Adipocyte (in vitro differentiated cells): Measurements from ENCODE around the gene CLEC16A.
A peak's percentile ranks its signal among the peaks of the same experiment; 100 is the strongest.
"Not testable (repeated sequence)": the region's sequence is repeated elsewhere in the genome, so short reads cannot be mapped to it uniquely, and the experiment has no call there.

Experiments used
- DNase-seq: peaks from one replicate; pipeline ENCODE4 v3.0.0-alpha.2; 2015; ENCODE audit warnings: low read depth
- H3K27me3 ChIP-seq: replicated peaks from 2 replicates; pipeline ENCODE4 v1.7.0; 2013; ENCODE audit warnings: mild to moderate bottlenecking, low read length, moderate library complexity; ENCODE audit not compliant: control insufficient read depth, insufficient read depth
- H3K36me3 ChIP-seq: 2 replicates; pipeline ENCODE4 v1.7.0; 2013; ENCODE audit warnings: low read length, mild to moderate bottlenecking, moderate library complexity; ENCODE audit not compliant: control insufficient read depth, insufficient read depth, severe bottlenecking
- H3K4me1 ChIP-seq: 2 replicates; pipeline ENCODE4 v1.7.0; 2013; ENCODE audit warnings: mild to moderate bottlenecking, low read length, moderate library complexity; ENCODE audit not compliant: control insufficient read depth, insufficient read depth
- H3K4me3 ChIP-seq: 2 replicates; pipeline ENCODE4 v1.7.0; 2013; ENCODE audit warnings: mild to moderate bottlenecking, low read length, moderate library complexity
- H3K9ac ChIP-seq: 2 replicates; pipeline ENCODE4 v1.7.0; 2013; ENCODE audit warnings: mild to moderate bottlenecking, low read length, moderate library complexity
- H3K9me3 ChIP-seq: 2 replicates; pipeline ENCODE4 v1.7.0; 2013; ENCODE audit warnings: mild to moderate bottlenecking, low read length, moderate library complexity; ENCODE audit not compliant: control insufficient read depth

CLEC16A gene

DNA sequence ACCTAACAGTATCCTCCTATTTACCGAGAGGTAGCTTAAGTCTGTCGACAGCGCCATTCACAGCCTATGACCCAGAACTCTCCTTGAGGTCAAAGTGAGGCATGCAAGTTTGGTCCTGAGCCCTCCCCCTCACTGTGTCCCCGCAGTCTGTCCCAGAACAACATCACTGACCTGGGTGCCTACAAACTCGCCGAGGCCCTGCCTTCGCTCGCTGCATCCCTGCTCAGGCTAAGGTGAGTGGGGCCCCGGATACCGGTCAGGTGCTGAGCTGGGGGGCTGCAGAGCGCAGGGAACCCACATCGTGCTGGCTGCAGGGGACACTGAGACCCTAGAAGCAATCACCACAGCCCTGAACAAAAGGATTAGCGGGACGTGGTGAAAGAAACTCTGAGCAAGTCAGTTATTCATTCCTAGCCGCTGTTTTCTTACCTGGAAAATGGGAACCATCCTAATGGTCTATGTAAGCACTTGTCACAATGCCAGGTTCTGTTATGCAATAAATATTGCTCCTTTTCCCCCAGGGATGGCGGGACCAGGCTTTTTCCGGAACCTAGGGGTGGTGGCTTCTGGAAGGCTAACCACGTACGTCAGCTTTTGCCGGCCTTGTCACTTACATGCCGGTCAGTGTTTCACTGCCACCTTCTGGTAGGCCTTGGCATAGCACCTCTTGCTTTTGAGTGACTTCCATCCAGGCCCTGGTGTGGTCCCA is 25.9 kb upstream of the CLEC16A start:
- H3K4me3 ChIP-seq = no peak overlapping the region
- H3K27me3 ChIP-seq = no peaks in the 10 kb centered on the region
- peak; percentile 97 for DNase-seq
- H3K4me1 ChIP-seq = peaks cover 20% of the 10 kb centered on the region
- H3K9me3 ChIP-seq = no peaks in the 10 kb centered on the region
- no peaks in the 10 kb centered on the region for H3K36me3 ChIP-seq
- no peak overlapping the region for H3K9ac ChIP-seq

DNA sequence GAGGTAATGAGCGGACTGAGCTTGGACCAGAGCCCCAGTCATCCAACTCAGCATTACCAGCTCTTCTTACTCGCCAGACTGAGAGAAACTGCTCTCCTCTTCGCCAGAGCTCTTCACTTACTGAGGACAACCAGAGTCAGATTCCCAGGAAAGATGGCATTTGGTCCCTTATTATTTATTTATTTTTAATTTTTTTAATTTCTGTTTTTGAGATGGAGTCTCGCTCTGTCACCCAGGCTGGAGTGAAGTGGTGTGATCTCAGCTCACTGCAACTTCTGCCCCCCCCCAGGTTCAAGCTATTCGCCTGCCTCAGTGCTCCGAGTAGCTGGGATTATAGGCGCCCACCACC is 25.4 kb upstream of the CLEC16A start:
- Histone ChIP-seq H3K4me1 (peaks cover 20% of the 10 kb centered on the region), H3K9me3 (no peaks in the 10 kb centered on the region), H3K9ac (no peak overlapping the region), H3K27me3 (no peaks in the 10 kb centered on the region), H3K36me3 (no peaks in the 10 kb centered on the region), H3K4me3 (no peak overlapping the region)
- no peak for DNase-seq

DNA sequence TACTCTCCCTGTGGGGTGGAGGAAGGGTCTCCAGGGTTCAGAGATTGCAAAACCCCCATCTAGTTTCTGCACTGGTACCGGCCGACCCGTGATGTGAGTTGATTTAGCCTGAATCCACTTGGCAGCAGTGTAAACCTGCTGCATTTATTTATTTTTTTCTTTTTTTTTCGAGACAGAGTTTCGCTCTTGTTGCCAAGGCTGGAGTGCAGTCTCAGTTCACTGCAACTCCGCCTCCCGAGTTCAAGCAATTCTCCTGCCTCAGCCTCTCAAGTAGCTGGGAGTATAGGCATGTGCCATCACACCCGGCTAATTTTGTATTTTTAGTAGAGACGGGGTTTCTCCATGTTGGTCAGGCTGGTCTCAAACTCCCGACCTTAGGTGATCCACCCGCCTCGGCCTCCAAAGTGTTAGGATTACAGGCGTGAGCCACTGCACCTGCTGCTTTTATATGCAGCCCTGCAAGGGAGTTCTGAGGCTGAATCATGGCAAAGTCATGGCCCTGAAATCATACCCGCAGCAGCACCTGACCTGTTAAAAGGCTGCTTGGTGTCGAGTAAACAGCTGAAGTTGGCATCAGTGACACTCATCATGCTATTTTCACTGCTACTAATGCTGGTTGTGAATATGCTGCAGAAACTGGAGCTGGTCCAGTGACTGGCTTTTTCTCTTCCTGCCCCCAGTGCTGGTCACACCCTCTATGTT is 23.5 kb upstream of the CLEC16A start:
- Histone ChIP-seq H3K9ac (no peak overlapping the region), H3K27me3 (no peaks in the 10 kb centered on the region), H3K4me3 (no peak overlapping the region), H3K9me3 (no peaks in the 10 kb centered on the region), H3K36me3 (peaks cover 12% of the 10 kb centered on the region), H3K4me1 (peaks cover 20% of the 10 kb centered on the region)
- DNase-seq = no peak

DNA sequence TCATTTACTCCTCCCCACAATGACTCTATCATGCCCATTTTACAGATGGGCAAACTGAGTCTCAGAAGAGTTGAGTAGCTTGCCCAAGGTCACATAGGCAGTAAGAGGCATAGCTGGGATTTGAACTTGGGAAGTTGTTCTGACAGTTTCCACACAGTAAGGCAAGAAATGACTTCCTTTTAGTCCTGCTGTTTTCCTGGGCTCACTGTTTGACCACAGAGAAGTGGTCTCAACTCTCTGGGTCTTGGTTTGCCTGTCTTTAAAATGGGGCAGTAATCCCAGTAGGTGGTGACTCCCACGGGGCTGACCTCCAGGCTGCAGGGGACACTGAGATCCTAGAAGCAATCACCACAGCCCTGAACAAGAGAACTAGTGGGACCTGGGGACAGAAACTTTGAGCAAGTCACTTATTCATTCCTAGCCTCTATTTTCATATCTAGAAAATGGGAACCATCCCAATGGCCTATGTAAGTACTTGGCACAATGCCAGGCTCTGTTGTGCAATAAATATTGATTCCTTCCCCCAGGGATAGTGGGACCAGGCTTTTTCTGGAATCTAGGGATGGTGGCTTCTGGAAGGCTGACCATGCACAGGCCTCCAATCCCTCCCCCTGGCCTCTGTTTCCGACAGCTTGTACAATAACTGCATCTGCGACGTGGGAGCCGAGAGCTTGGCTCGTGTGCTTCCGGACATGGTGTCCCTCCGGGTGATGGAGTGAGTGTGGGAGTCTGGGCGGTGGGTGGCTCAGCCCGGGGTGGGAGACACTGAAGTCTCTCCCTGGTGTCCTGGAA is 22.6 kb upstream of the CLEC16A start:
- Histone ChIP-seq H3K9ac (no peak overlapping the region), H3K4me3 (no peak overlapping the region), H3K36me3 (peaks cover 18% of the 10 kb centered on the region), H3K9me3 (no peaks in the 10 kb centered on the region), H3K27me3 (no peaks in the 10 kb centered on the region), H3K4me1 (peaks cover 20% of the 10 kb centered on the region)
- no peak for DNase-seq

DNA sequence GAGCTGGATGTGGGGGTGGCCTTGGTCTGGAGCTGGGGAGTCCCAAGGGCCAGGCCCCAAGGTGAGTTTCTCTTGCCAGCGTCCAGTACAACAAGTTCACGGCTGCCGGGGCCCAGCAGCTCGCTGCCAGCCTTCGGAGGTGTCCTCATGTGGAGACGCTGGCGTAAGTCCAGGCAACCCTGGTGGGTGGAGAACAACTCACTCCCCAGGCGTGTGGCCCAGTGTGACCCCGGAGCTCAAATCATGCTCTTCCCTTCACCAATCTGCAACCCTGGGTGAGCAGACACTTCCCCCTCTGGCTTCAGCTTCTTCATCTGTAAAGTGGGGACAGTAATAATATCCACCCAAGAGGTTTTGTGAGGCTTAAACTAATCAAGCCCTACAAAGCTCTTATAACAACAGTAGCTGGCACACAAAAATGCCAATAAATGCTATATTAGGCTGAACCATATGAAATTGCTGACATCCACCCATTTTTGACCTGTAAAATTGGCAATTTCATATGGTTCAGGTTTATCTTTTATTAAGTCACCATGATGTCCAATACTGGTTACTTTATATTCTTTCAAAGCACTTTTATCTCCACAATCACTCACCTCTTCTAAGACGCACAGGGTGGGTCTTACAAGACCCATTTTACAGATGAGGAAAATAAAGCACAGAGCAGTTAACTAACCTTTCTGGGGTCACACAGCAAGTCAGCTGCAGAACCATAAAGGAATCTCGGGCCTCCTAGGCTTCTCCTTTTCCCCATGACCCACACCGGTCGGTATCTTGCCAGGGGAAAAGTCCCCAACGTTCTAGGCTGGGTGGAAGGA is 21.8 kb upstream of the CLEC16A start:
- Histone ChIP-seq H3K4me1 (peaks cover 20% of the 10 kb centered on the region), H3K27me3 (no peaks in the 10 kb centered on the region), H3K36me3 (peaks cover 26% of the 10 kb centered on the region), H3K4me3 (no peak overlapping the region), H3K9me3 (no peaks in the 10 kb centered on the region), H3K9ac (no peak overlapping the region)
- no peak for DNase-seq

DNA sequence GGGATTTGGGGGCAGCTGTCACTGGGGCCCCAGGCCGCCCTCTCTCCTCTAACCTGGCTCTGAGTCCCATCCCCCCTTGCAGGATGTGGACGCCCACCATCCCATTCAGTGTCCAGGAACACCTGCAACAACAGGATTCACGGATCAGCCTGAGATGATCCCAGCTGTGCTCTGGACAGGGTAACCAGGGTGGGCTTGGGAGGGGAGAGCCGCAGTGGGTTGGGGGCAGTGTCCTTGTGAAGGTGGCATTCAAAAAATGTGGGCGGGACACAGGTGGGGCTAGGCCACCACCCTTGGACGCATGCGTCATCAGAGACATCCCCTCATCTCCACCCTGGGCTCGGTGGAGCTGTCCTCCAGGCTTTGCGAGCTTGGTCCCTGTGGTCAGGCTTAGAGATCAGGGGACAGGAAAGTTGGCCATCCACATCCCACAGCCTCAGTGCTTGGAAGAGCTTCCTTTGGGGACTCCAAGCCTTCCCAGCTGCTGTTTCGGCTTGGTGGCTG is 21.2 kb upstream of the CLEC16A start:
- H3K4me1 ChIP-seq = peaks cover 19% of the 10 kb centered on the region
- no peak overlapping the region for H3K9ac ChIP-seq
- H3K36me3 ChIP-seq = peaks cover 32% of the 10 kb centered on the region
- H3K4me3 ChIP-seq = no peak overlapping the region
- no peak for DNase-seq
- no peaks in the 10 kb centered on the region for H3K9me3 ChIP-seq
- no peaks in the 10 kb centered on the region for H3K27me3 ChIP-seq

DNA sequence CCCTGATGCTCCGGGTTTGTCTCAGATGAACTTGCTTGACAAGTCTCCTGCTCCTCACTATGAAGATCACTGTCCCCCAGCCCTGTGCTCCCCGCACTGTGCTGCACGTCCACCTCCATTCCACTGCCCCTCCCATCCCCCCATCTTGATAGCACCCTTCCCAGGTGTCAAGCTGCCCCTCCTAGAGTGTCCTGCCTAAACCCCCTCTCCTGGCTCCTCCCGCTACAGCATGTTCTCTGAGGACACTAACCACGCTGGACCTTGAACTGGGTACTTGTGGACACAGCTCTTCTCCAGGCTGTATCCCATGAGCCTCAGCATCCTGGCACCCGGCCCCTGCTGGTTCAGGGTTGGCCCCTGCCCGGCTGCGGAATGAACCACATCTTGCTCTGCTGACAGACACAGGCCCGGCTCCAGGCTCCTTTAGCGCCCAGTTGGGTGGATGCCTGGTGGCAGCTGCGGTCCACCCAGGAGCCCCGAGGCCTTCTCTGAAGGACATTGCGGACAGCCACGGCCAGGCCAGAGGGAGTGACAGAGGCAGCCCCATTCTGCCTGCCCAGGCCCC is 20.6 kb upstream of the CLEC16A start:
- peaks cover 35% of the 10 kb centered on the region for H3K36me3 ChIP-seq
- H3K4me3 ChIP-seq = no peak overlapping the region
- H3K4me1 ChIP-seq = peaks cover 14% of the 10 kb centered on the region
- no peak overlapping the region for H3K9ac ChIP-seq
- no peaks in the 10 kb centered on the region for H3K9me3 ChIP-seq
- no peak for DNase-seq
- no peaks in the 10 kb centered on the region for H3K27me3 ChIP-seq

DNA sequence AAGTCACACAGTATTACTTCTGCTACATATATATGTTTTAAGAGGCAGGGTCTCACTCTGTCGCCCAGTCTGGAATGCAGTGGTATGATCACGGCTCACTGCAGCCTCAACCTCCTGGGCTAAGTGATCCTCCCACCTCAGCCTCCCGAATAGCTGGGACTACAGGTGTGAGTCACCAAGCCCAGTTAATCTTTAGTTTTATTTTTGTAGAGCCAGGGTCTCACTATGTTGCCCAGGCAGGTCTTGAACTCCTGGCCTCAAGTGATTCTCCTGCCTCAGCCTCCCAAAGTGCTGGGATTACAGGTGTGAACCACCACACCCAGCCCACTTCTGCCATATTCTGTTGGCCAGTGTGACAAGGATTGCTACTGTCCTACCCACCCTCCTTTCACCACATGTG is 19.1 kb upstream of the CLEC16A start:
- H3K27me3 ChIP-seq, H3K9ac ChIP-seq, H3K9me3 ChIP-seq, H3K4me3 ChIP-seq, DNase-seq: not testable (repeated sequence)
- peaks cover 12% of the 10 kb centered on the region for H3K4me1 ChIP-seq
- peaks cover 42% of the 10 kb centered on the region for H3K36me3 ChIP-seq

DNA sequence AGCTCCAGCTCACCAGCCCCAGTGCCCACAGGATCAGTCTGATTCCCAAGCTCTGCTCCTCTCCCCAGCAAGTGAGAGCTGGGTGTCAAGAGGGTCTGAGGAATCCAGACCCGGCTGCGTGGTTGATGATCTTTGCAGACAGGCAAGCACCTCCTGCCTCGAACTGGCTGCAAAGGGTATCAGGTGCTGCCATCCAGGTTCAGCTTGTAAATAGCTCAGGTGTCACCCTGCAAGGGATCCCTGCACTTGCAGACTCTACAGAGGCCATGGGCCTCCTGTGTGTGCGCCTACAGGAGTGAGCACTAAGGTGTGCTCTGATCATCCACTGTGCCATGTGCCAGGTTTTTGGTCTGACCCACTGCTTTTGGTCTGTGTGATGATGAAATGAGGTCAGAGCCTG is 18.3 kb upstream of the CLEC16A start:
- Histone ChIP-seq H3K36me3 (peaks cover 42% of the 10 kb centered on the region), H3K9ac (no peak overlapping the region), H3K4me1 (peaks cover 12% of the 10 kb centered on the region), H3K27me3 (no peaks in the 10 kb centered on the region), H3K9me3 (no peaks in the 10 kb centered on the region), H3K4me3 (no peak overlapping the region)
- DNase-seq = no peak

DNA sequence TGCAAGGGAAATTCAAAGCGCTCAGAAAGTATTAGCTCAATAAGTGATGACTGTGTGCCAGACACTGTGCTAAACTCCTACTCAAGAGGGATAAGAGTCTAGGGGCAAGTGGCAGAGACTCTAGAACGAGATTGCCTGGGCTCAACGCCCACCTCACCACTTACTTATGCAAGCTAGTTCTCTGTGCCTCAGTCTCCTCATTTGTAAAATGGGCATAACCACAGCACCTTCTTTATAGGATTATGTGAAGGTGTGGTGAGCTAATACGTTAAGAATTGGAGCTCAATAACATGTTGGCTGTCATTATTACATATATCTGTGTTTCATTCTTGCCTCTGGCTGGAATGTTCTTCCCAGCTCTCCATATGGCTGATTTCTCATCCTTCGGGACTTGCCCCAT is 17.5 kb upstream of the CLEC16A start:
- Histone ChIP-seq H3K27me3 (no peaks in the 10 kb centered on the region), H3K36me3 (peaks cover 44% of the 10 kb centered on the region), H3K9ac (no peak overlapping the region), H3K9me3 (no peaks in the 10 kb centered on the region), H3K4me3 (no peak overlapping the region), H3K4me1 (peaks cover 9% of the 10 kb centered on the region)
- no peak for DNase-seq
